WTC11 (cell line): ENCODE results near the gene WDR7. TPM values are rescaled to one million over a fixed set of nuclear protein-coding genes. Genes with fewer than 3 reads are reported as not detected.
A peak's percentile ranks its signal among the peaks of the same experiment; 100 is the strongest.

ENCODE experiments used
- ATAC-seq: fragments of 200-7000 bp; cut with Tn5 transposase; 2 replicates; pipeline ENCODE4 v1.10.0; 2021; ENCODE audit warnings: mild to moderate bottlenecking, moderate library complexity
- CTCF ChIA-PET: fragments of 300-600 bp; sonication (Branson Sonifier 250); formaldehyde crosslinking; loops from one replicate; lab custom pipeline; 2021; ENCODE audit warnings: antibody characterized with exemption; lab: Charles Lee
- POLR2A ChIA-PET: fragments of 350-600 bp; sonication (Branson Sonifier 250); formaldehyde crosslinking; loops from one replicate; lab custom pipeline; 2021; ENCODE audit warnings: antibody characterized with exemption; lab: Charles Lee
- DNase-seq: peaks from one replicate; pipeline ENCODE4 v3.0.0; 2021; ENCODE audit warnings: low spot score
- H3K27ac Mint-ChIP-seq: 2 replicates; pipeline ENCODE4 v1.8.0; 2021; ENCODE audit warnings: mixed read lengths
- H3K27me3 Mint-ChIP-seq: 2 replicates; pipeline ENCODE4 v1.8.0; 2021; ENCODE audit warnings: low read depth, mild to moderate bottlenecking, moderate library complexity, mixed read lengths
- H3K36me3 Mint-ChIP-seq: 2 replicates; pipeline ENCODE4 v1.8.0; 2021; ENCODE audit warnings: mixed read lengths
- H3K4me1 Mint-ChIP-seq: 2 replicates; pipeline ENCODE4 v1.8.0; 2022; ENCODE audit warnings: mixed read lengths
- H3K4me3 Mint-ChIP-seq: 2 replicates; pipeline ENCODE4 v1.8.0; 2021; ENCODE audit warnings: mild to moderate bottlenecking, moderate library complexity, mixed read lengths
- H3K9me3 Mint-ChIP-seq: 2 replicates; pipeline ENCODE4 v1.8.0; 2021; ENCODE audit warnings: mixed read lengths
- ATF1 ChIP-seq: sonication (generic); formaldehyde crosslinking; IDR thresholded peaks from 2 replicates; pipeline ENCODE4 v1.8.1; 2023; ENCODE audit warnings: mild to moderate bottlenecking, moderate library complexity, missing genetic modification reagents
- ERG ChIP-seq: fragments of 250-450 bp; sonication (Bioruptor Pico); IDR thresholded peaks from 2 replicates; pipeline ENCODE4 v1.8.0; 2021; ENCODE audit warnings: mild to moderate bottlenecking
- GTF2I ChIP-seq: fragments of 250-450 bp; sonication (Bioruptor Pico); conservative IDR thresholded peaks from 2 replicates; pipeline ENCODE4 v1.4.0; 2021; ENCODE audit warnings: mild to moderate bottlenecking
- HMGA2 ChIP-seq: fragments of 250-450 bp; sonication (Bioruptor Pico); IDR thresholded peaks from 2 replicates; pipeline ENCODE4 v1.4.0; 2021; ENCODE audit warnings: mild to moderate bottlenecking, moderate library complexity
- HMGXB4 ChIP-seq: sonication (generic); formaldehyde crosslinking; IDR thresholded peaks from 2 replicates; pipeline ENCODE4 v1.8.1; 2023; ENCODE audit warnings: mild to moderate bottlenecking, moderate library complexity, missing genetic modification reagents
- JAZF1 ChIP-seq: fragments of 250-450 bp; sonication (Bioruptor Pico); IDR thresholded peaks from 2 replicates; pipeline ENCODE4 v1.9.0; 2021; ENCODE audit warnings: moderate library complexity, mild to moderate bottlenecking, inconsistent platforms
- MXD4 ChIP-seq: fragments of 250-450 bp; sonication (Bioruptor Pico); IDR thresholded peaks from 2 replicates; pipeline ENCODE4 v1.8.0; 2021; ENCODE audit warnings: mild to moderate bottlenecking, moderate library complexity, borderline replicate concordance
- NFYB ChIP-seq: sonication (generic); formaldehyde crosslinking; conservative IDR thresholded peaks from 2 replicates; pipeline ENCODE4 v1.8.0; 2022; ENCODE audit warnings: low read depth, missing genetic modification reagents
- PRDM15 ChIP-seq: sonication (generic); formaldehyde crosslinking; IDR thresholded peaks from 2 replicates; pipeline ENCODE4 v1.8.0; 2022; ENCODE audit warnings: missing genetic modification reagents
- RORB ChIP-seq: fragments of 250-450 bp; sonication (Bioruptor Pico); IDR thresholded peaks from 2 replicates; pipeline ENCODE4 v1.9.0; 2021; ENCODE audit warnings: mild to moderate bottlenecking
- ZBTB21 ChIP-seq: sonication (generic); formaldehyde crosslinking; IDR thresholded peaks from 2 replicates; pipeline ENCODE4 v1.8.1; 2023; ENCODE audit warnings: mild to moderate bottlenecking, missing genetic modification reagents, borderline replicate concordance
- ZNF219 ChIP-seq: sonication (generic); formaldehyde crosslinking; IDR thresholded peaks from 2 replicates; pipeline ENCODE4 v1.8.0; 2023; ENCODE audit warnings: missing genetic modification reagents, mild to moderate bottlenecking, borderline replicate concordance
- total RNA-seq: library from RNA; stranded (reverse); gene quantifications from 3 replicates; pipeline ENCODE4 v1.2.3, GENCODE V29; 2021
- TF ChIP-seq, protein P1 (sequence below): sonication (generic); formaldehyde crosslinking; IDR thresholded peaks from 2 replicates; pipeline ENCODE4 v1.8.0; 2022; ENCODE audit warnings: mild to moderate bottlenecking, missing genetic modification reagents
- TF ChIP-seq, protein P2 (sequence below): sonication (generic); formaldehyde crosslinking; IDR thresholded peaks from 2 replicates; pipeline ENCODE4 v1.8.0; 2022; ENCODE audit warnings: mild to moderate bottlenecking, missing genetic modification reagents
- TF ChIP-seq, protein P3 (sequence below): sonication (generic); formaldehyde crosslinking; IDR thresholded peaks from 2 replicates; pipeline ENCODE4 v1.8.1; 2023; ENCODE audit warnings: mild to moderate bottlenecking, missing genetic modification reagents, moderate library complexity
- TF ChIP-seq, protein P4 (sequence below): sonication (generic); formaldehyde crosslinking; conservative IDR thresholded peaks from 2 replicates; pipeline ENCODE4 v1.8.1; 2022; ENCODE audit warnings: mild to moderate bottlenecking, missing genetic modification reagents
- TF ChIP-seq, protein P5 (sequence below): sonication (generic); formaldehyde crosslinking; conservative IDR thresholded peaks from 2 replicates; pipeline ENCODE4 v1.8.1; 2023; ENCODE audit warnings: mild to moderate bottlenecking, low read depth, missing genetic modification reagents, moderate library complexity

The WDR7 gene
- total RNA-seq, 1 experiment from 2014 or later, result 12.2 TPM

- TF ChIP-seq JAZF1 (CRISPR knock-in tag), result no peak
- no peak for TF ChIP-seq HMGXB4 (CRISPR knock-in tag)
- TF ChIP-seq, protein P1, sequence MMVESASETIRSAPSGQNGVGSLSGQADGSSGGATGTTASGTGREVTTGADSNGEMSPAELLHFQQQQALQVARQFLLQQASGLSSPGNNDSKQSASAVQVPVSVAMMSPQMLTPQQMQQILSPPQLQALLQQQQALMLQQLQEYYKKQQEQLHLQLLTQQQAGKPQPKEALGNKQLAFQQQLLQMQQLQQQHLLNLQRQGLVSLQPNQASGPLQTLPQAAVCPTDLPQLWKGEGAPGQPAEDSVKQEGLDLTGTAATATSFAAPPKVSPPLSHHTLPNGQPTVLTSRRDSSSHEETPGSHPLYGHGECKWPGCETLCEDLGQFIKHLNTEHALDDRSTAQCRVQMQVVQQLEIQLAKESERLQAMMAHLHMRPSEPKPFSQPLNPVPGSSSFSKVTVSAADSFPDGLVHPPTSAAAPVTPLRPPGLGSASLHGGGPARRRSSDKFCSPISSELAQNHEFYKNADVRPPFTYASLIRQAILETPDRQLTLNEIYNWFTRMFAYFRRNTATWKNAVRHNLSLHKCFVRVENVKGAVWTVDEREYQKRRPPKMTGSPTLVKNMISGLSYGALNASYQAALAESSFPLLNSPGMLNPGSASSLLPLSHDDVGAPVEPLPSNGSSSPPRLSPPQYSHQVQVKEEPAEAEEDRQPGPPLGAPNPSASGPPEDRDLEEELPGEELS (CRISPR knock-in tag), result no peak
- TF ChIP-seq ERG, result no peak
- no peak for TF ChIP-seq PRDM15 (CRISPR knock-in tag)
- no peak for TF ChIP-seq ATF1 (CRISPR knock-in tag)
- TF ChIP-seq GTF2I, result no peak
- no peak for TF ChIP-seq ZBTB21 (CRISPR knock-in tag)
- no peak for TF ChIP-seq NFYB (CRISPR knock-in tag)
- TF ChIP-seq, protein P2, sequence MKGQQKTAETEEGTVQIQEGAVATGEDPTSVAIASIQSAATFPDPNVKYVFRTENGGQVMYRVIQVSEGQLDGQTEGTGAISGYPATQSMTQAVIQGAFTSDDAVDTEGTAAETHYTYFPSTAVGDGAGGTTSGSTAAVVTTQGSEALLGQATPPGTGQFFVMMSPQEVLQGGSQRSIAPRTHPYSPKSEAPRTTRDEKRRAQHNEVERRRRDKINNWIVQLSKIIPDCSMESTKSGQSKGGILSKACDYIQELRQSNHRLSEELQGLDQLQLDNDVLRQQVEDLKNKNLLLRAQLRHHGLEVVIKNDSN, result no peak
- no peak for TF ChIP-seq RORB (CRISPR knock-in tag)
- TF ChIP-seq ZNF219 (CRISPR knock-in tag), result no peak
- no peak for ATAC-seq
- H3K27ac Mint-ChIP-seq, result no peak overlapping the region
- H3K27me3 Mint-ChIP-seq, result no peaks in the 10 kb centered on the region; the same call in 1 of the 2 replicates
- H3K4me3 Mint-ChIP-seq, result no peak overlapping the region
- peaks cover 12% of the 10 kb centered on the region for H3K4me1 Mint-ChIP-seq
- DNase-seq, result no peak
- POLR2A ChIA-PET, result no interaction called here
- H3K36me3 Mint-ChIP-seq, result no peaks in the 10 kb centered on the region
- CTCF ChIA-PET, result no interaction called here
- H3K9me3 Mint-ChIP-seq, result peaks cover 14% of the 10 kb centered on the region
Measured at GRCh38 chr18:56649996-56650395, 1.2 kb upstream of the WDR7 start.

GRCh38 chr18:56651771-56652092 lies 573 bp downstream of the WDR7 start:
- Mint-ChIP-seq H3K27ac (peak overlapping the region; percentile 96), H3K9me3 (peaks cover 14% of the 10 kb centered on the region), H3K4me3 (peak overlapping the region; percentile 80), H3K27me3 (no peaks in the 10 kb centered on the region; the same call in 1 of the 2 replicates), H3K4me1 (peaks cover 12% of the 10 kb centered on the region), H3K36me3 (no peaks in the 10 kb centered on the region)
- no peak for ATAC-seq
- POLR2A ChIA-PET, result interaction anchor here (1.7 kb wide), 1 partner anchor 14 kb away, joined by 5 read pairs; no protein-coding TSS in a partner anchor
- CTCF ChIA-PET, result interaction anchor here (1.2 kb wide), 1 partner anchor 32 kb away, joined by 3 read pairs; no protein-coding TSS in a partner anchor
- DNase-seq, result no peak
- TF ChIP-seq HMGA2 (CRISPR knock-in tag) (no peak), GTF2I (no peak), MXD4 (CRISPR knock-in tag) (no peak)
- TF ChIP-seq, protein P3, sequence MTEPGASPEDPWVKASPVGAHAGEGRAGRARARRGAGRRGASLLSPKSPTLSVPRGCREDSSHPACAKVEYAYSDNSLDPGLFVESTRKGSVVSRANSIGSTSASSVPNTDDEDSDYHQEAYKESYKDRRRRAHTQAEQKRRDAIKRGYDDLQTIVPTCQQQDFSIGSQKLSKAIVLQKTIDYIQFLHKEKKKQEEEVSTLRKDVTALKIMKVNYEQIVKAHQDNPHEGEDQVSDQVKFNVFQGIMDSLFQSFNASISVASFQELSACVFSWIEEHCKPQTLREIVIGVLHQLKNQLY (CRISPR knock-in tag), result no peak
- TF ChIP-seq, protein P4, sequence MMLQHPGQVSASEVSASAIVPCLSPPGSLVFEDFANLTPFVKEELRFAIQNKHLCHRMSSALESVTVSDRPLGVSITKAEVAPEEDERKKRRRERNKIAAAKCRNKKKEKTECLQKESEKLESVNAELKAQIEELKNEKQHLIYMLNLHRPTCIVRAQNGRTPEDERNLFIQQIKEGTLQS (CRISPR knock-in tag), result no peak
- TF ChIP-seq, protein P1 (CRISPR knock-in tag), result no peak
- TF ChIP-seq, protein P5, sequence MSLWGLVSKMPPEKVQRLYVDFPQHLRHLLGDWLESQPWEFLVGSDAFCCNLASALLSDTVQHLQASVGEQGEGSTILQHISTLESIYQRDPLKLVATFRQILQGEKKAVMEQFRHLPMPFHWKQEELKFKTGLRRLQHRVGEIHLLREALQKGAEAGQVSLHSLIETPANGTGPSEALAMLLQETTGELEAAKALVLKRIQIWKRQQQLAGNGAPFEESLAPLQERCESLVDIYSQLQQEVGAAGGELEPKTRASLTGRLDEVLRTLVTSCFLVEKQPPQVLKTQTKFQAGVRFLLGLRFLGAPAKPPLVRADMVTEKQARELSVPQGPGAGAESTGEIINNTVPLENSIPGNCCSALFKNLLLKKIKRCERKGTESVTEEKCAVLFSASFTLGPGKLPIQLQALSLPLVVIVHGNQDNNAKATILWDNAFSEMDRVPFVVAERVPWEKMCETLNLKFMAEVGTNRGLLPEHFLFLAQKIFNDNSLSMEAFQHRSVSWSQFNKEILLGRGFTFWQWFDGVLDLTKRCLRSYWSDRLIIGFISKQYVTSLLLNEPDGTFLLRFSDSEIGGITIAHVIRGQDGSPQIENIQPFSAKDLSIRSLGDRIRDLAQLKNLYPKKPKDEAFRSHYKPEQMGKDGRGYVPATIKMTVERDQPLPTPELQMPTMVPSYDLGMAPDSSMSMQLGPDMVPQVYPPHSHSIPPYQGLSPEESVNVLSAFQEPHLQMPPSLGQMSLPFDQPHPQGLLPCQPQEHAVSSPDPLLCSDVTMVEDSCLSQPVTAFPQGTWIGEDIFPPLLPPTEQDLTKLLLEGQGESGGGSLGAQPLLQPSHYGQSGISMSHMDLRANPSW (CRISPR knock-in tag), result no peak
